ENCODE results near the gene DAB1. TPM values are rescaled to one million over a fixed set of nuclear protein-coding genes. Genes with fewer than 3 reads are reported as not detected.

DAB1 gene
- total RNA-seq, 2 donors from 2014 or later: 0.91 to 1.8 TPM

GRCh38 chr1:57208741-57209302, 215.0 kb downstream of the DAB1 start:
- intact Hi-C loops (cut with DNase I): no loop called here
- DNase-seq (no peak), ATAC-seq (no peak)

GRCh38 chr1:57206038-57206437, 217.8 kb downstream of the DAB1 start:
- peak in 1 of 2 donors; percentile 53 for ATAC-seq
- no peak for DNase-seq
- intact Hi-C loops (cut with DNase I): no loop called here

GRCh38 chr1:57204942-57205787, 218.7 kb downstream of the DAB1 start:
- DNase-seq: no peak
- intact Hi-C loops (cut with DNase I): no loop called here
- peak in 1 of 2 donors; percentile 48 for ATAC-seq

- intact Hi-C loops (cut with DNase I): no loop called here
- DNase-seq (no peak), ATAC-seq (peak in 1 of 2 donors; percentile 67)
Measured at GRCh38 chr1:57204091-57204490, 219.8 kb downstream of the DAB1 start.

GRCh38 chr1:57202241-57202640, 221.6 kb downstream of the DAB1 start:
- ATAC-seq: no peak
- intact Hi-C loops (cut with DNase I): no loop called here

GRCh38 chr1:57198912-57199311, 224.9 kb downstream of the DAB1 start:
- DNase-seq (no peak), ATAC-seq (no peak)
- intact Hi-C loops (cut with DNase I): no loop called here

More at GRCh38 chr1:57202241-57202640, 221.6 kb downstream of the DAB1 start:
- DNase-seq: no peak

GRCh38 chr1:57195436-57195941, 228.4 kb downstream of the DAB1 start:
- DNase-seq (no peak), ATAC-seq (no peak)
- intact Hi-C loops (cut with DNase I): no loop called here

GRCh38 chr1:57192222-57192621, 231.6 kb downstream of the DAB1 start:
- no peak for ATAC-seq
- intact Hi-C loops (cut with DNase I): no loop called here

GRCh38 chr1:57190898-57191297, 233.0 kb downstream of the DAB1 start:
- intact Hi-C loops (cut with DNase I): no loop called here
- DNase-seq: no peak
- no peak for ATAC-seq

More at GRCh38 chr1:57192222-57192621, 231.6 kb downstream of the DAB1 start:
- DNase-seq: no peak

- no peak for DNase-seq
- ATAC-seq: no peak
- intact Hi-C loops (cut with DNase I): no loop called here
Measured at GRCh38 chr1:57188168-57188567, 235.7 kb downstream of the DAB1 start.

GRCh38 chr1:57186455-57186854, 237.4 kb downstream of the DAB1 start:
- DNase-seq: no peak
- intact Hi-C loops (cut with DNase I): no loop called here
- ATAC-seq: no peak

- ATAC-seq: no peak
- DNase-seq: no peak
- intact Hi-C loops (cut with DNase I): no loop called here
Measured at GRCh38 chr1:57179001-57179400, 244.9 kb downstream of the DAB1 start.

GRCh38 chr1:57175506-57175905, 248.4 kb downstream of the DAB1 start:
- intact Hi-C loops (cut with DNase I): no loop called here

GRCh38 chr1:57172040-57172439, 251.8 kb downstream of the DAB1 start:
- intact Hi-C loops (cut with DNase I): no loop called here
- DNase-seq: no peak
- ATAC-seq: no peak

More at GRCh38 chr1:57175506-57175905, 248.4 kb downstream of the DAB1 start:
- no peak for DNase-seq
- ATAC-seq: no peak

- intact Hi-C loops (cut with DNase I): no loop called here
Measured at GRCh38 chr1:57167997-57168396, 255.9 kb downstream of the DAB1 start.

GRCh38 chr1:57165546-57165945, 258.3 kb downstream of the DAB1 start:
- intact Hi-C loops (cut with DNase I): no loop called here
- DNase-seq (no peak), ATAC-seq (peak in 1 of 2 donors; percentile 26)

More at GRCh38 chr1:57167997-57168396, 255.9 kb downstream of the DAB1 start:
- no peak for ATAC-seq
- no peak for DNase-seq

- intact Hi-C loops (cut with DNase I): no loop called here
- DNase-seq: no peak
- ATAC-seq: no peak
Measured at GRCh38 chr1:57164584-57164983, 259.3 kb downstream of the DAB1 start.

GRCh38 chr1:57163789-57164188, 260.1 kb downstream of the DAB1 start:
- intact Hi-C loops (cut with DNase I): no loop called here
- DNase-seq (no peak), ATAC-seq (peak in 1 of 2 donors; percentile 8)

GRCh38 chr1:57163325-57163724, 260.5 kb downstream of the DAB1 start:
- peak in 1 of 2 donors; percentile 75 for ATAC-seq
- intact Hi-C loops (cut with DNase I): no loop called here

GRCh38 chr1:57162607-57163261, 261.1 kb downstream of the DAB1 start:
- ATAC-seq (peak; percentile 34 to 92), DNase-seq (peak; percentile 33)
- intact Hi-C loops (cut with DNase I): no loop called here

More at GRCh38 chr1:57163325-57163724, 260.5 kb downstream of the DAB1 start:
- no peak for DNase-seq
